Caco-2 (cell line): ENCODE data around the gene ABHD6. TPM values are rescaled to one million over a fixed set of nuclear protein-coding genes. Genes with fewer than 3 reads are reported as not detected.

Experiments
- BruUV-seq: library from RNA; stranded (reverse); fragments of 400-500 nt; replicated peaks from 2 replicates; lab custom pipeline; 2021; lab: Mats Ljungman, UMichigan
- CTCF ChIA-PET: fragments of 300-600 bp; sonication (Branson Sonifier 250); formaldehyde crosslinking; loops from one replicate; lab custom pipeline; 2022; ENCODE audit warnings: antibody characterized with exemption; lab: Charles Lee
- POLR2A ChIA-PET: fragments of 300-600 bp; sonication (Branson Sonifier 250); formaldehyde crosslinking; loops from one replicate; lab custom pipeline; 2022; ENCODE audit warnings: antibody characterized with exemption; lab: Charles Lee
- DNase-seq, 2 experiments: peaks; one replicate each; pipeline versions ENCODE4 v3.0.0 to v3.0.0-alpha.2; 2020 to 2022
- H3K27me3 ChIP-seq: replicated peaks from 2 replicates; pipeline ENCODE4 v1.6.0; 2011; ENCODE audit warnings: low read length; ENCODE audit not compliant: control insufficient read depth, insufficient read depth
- H3K36me3 ChIP-seq: 2 replicates; pipeline ENCODE4 v1.5.1; 2011; ENCODE audit warnings: low read length; ENCODE audit not compliant: control insufficient read depth, insufficient read depth
- H3K4me1 ChIP-seq: fragments of 250-450 bp; sonication (Bioruptor Pico); 2 replicates; pipeline ENCODE4 v1.5.1; 2020; ENCODE audit warnings: mild to moderate bottlenecking
- H3K4me3 ChIP-seq: 2 replicates; pipeline ENCODE4 v1.5.1; 2011; ENCODE audit warnings: low read depth, mild to moderate bottlenecking, control low read depth, low read length
- H3K9me3 ChIP-seq: fragments of 250-450 bp; sonication (Bioruptor Pico); 2 replicates; pipeline ENCODE4 v1.5.1; 2020; ENCODE audit warnings: mild to moderate bottlenecking, moderate library complexity
- H3K27ac Mint-ChIP-seq: one replicate; pipeline ENCODE4 v1.8.0; 2022; ENCODE audit warnings: mixed read lengths; ENCODE audit not compliant: unreplicated experiment
- H3K27me3 Mint-ChIP-seq: one replicate; pipeline ENCODE4 v1.8.0; 2022; ENCODE audit warnings: mixed read lengths; ENCODE audit not compliant: insufficient read depth, unreplicated experiment
- H3K36me3 Mint-ChIP-seq: one replicate; pipeline ENCODE4 v1.8.0; 2022; ENCODE audit warnings: mild to moderate bottlenecking, mixed read lengths; ENCODE audit not compliant: insufficient read depth, unreplicated experiment
- H3K4me1 Mint-ChIP-seq: one replicate; pipeline ENCODE4 v1.8.0; 2022; ENCODE audit warnings: low read depth, mixed read lengths; ENCODE audit not compliant: unreplicated experiment
- H3K4me3 Mint-ChIP-seq: one replicate; pipeline ENCODE4 v1.8.0; 2022; ENCODE audit warnings: mild to moderate bottlenecking, moderate library complexity, mixed read lengths; ENCODE audit not compliant: unreplicated experiment
- H3K9me3 Mint-ChIP-seq: one replicate; pipeline ENCODE4 v1.8.0; 2022; ENCODE audit warnings: mixed read lengths; ENCODE audit not compliant: unreplicated experiment
- CTCF ChIP-seq, 2 experiments: fragments of 200-600 bp in 1 of 2; IDR thresholded peaks; 1 replicate in 1 of 2; 2 replicates in 1 of 2; pipeline versions ENCODE4 v1.5.1 to v1.8.0; 2011 to 2022; ENCODE audit warnings: antibody characterized with exemption in 1 of 2, control low read depth in 1 of 2, inconsistent platforms in 1 of 2, low read depth in 1 of 2, low read length in 1 of 2, mild to moderate bottlenecking in 1 of 2, moderate library complexity in 1 of 2; ENCODE audit not compliant: insufficient read depth in 1 of 2, severe bottlenecking in 1 of 2, unreplicated experiment in 1 of 2
- intact Hi-C: fragments of 100-400 bp; cut with micrococcal nuclease; formaldehyde crosslinking; loops from one replicate; pipeline ENCODE4 v1.10.0; 2022; ENCODE audit not compliant: unreplicated experiment
- total RNA-seq: library from RNA; stranded (reverse); gene quantifications from 2 replicates; pipeline ENCODE4 v1.2.3, GENCODE V29; 2022

ABHD6 gene
- total RNA-seq, 1 experiment from 2014 or later, result 16.1 TPM

GRCh38 chr3:58340594-58341244 lies 103.1 kb downstream of the ABHD6 start:
- no peaks in the 10 kb centered on the region for H3K27me3 ChIP-seq
- no peak overlapping the region for H3K4me3 ChIP-seq
- Mint-ChIP-seq H3K27me3 (no peaks in the 10 kb centered on the region), H3K9me3 (no peaks in the 10 kb centered on the region), H3K27ac (no peak overlapping the region), H3K4me3 (no peak overlapping the region), H3K36me3 (peaks cover 5% of the 10 kb centered on the region), H3K4me1 (no peaks in the 10 kb centered on the region)
- DNase-seq, result no peak
- BruUV-seq, result no TSS peak
- intact Hi-C loops, result no loop called here
- CTCF ChIA-PET, result no interaction called here
- TF ChIP-seq CTCF (IDR thresholded peaks at IDR 0.05; ENCODE audit: insufficient read depth in 1 of 2, low read depth in 1 of 2, low read length in 1 of 2, severe bottlenecking in 1 of 2, unreplicated experiment in 1 of 2), result no peak
- no peaks in the 10 kb centered on the region for H3K4me1 ChIP-seq
- POLR2A ChIA-PET, result no interaction called here
- H3K36me3 ChIP-seq, result no peaks in the 10 kb centered on the region
- H3K9me3 ChIP-seq, result no peaks in the 10 kb centered on the region

- DNase-seq, result no peak
- peaks cover 5% of the 10 kb centered on the region for H3K36me3 Mint-ChIP-seq
- no TSS peak for BruUV-seq
- intact Hi-C loops, result no loop called here
- Histone ChIP-seq H3K9me3 (no peaks in the 10 kb centered on the region), H3K4me1 (no peaks in the 10 kb centered on the region), H3K4me3 (no peak overlapping the region), H3K27me3 (no peaks in the 10 kb centered on the region), H3K36me3 (no peaks in the 10 kb centered on the region)
- POLR2A ChIA-PET, result no interaction called here
- H3K27ac Mint-ChIP-seq, result no peak overlapping the region
- no peaks in the 10 kb centered on the region for H3K9me3 Mint-ChIP-seq
- H3K4me3 Mint-ChIP-seq, result no peak overlapping the region
- TF ChIP-seq CTCF (IDR thresholded peaks at IDR 0.05; ENCODE audit: insufficient read depth in 1 of 2, low read depth in 1 of 2, low read length in 1 of 2, severe bottlenecking in 1 of 2, unreplicated experiment in 1 of 2), result no peak
- H3K4me1 Mint-ChIP-seq, result no peaks in the 10 kb centered on the region
- CTCF ChIA-PET, result no interaction called here
- H3K27me3 Mint-ChIP-seq, result no peaks in the 10 kb centered on the region
These were observed 103.8 kb downstream of the ABHD6 start for GRCh38 chr3:58341376-58341775.

GRCh38 chr3:58342676-58343075 lies 105.1 kb downstream of the ABHD6 start:
- no peaks in the 10 kb centered on the region for H3K9me3 Mint-ChIP-seq
- no peaks in the 10 kb centered on the region for H3K9me3 ChIP-seq
- H3K4me1 Mint-ChIP-seq, result no peaks in the 10 kb centered on the region
- DNase-seq, result no peak
- H3K4me3 Mint-ChIP-seq, result no peak overlapping the region
- intact Hi-C loops, result no loop called here
- H3K27me3 ChIP-seq, result no peaks in the 10 kb centered on the region
- no TSS peak for BruUV-seq
- no peak overlapping the region for H3K27ac Mint-ChIP-seq
- no peak for TF ChIP-seq CTCF (IDR thresholded peaks at IDR 0.05; ENCODE audit: insufficient read depth in 1 of 2, low read depth in 1 of 2, low read length in 1 of 2, severe bottlenecking in 1 of 2, unreplicated experiment in 1 of 2)
- ChIA-PET CTCF (no interaction called here), POLR2A (no interaction called here)
- no peak overlapping the region for H3K4me3 ChIP-seq
- no peaks in the 10 kb centered on the region for H3K36me3 ChIP-seq
- peaks cover 5% of the 10 kb centered on the region for H3K36me3 Mint-ChIP-seq
- H3K4me1 ChIP-seq, result no peaks in the 10 kb centered on the region
- H3K27me3 Mint-ChIP-seq, result no peaks in the 10 kb centered on the region

Other genes with a start within 250 kb of the ABHD6 start
- gene FLNB, start 229.4 kb upstream of the ABHD6 start, total RNA-seq, result 315 and 331 TPM in 2 replicates
- 0.27 TPM in 1 of 2 replicates, not detected in the other for gene DNASE1L3, start 26.8 kb upstream of the ABHD6 start, total RNA-seq
- gene RPP14, start 68.5 kb downstream of the ABHD6 start, total RNA-seq, result 19.2 and 24.7 TPM in 2 replicates
- gene HTD2, start 68.7 kb downstream of the ABHD6 start, total RNA-seq, result 8.2 and 13.2 TPM in 2 replicates
- gene PXK, start 95.1 kb downstream of the ABHD6 start, total RNA-seq, result 8.8 and 9.1 TPM in 2 replicates
- 81.8 and 89.8 TPM in 2 replicates for gene PDHB, start 196.0 kb downstream of the ABHD6 start, total RNA-seq